ENCODE measurements around the gene SELENOM.
"Not testable (repeated sequence)": the region's sequence is repeated elsewhere in the genome, so short reads cannot be mapped to it uniquely, and the experiment has no call there.

The SELENOM gene

DNA sequence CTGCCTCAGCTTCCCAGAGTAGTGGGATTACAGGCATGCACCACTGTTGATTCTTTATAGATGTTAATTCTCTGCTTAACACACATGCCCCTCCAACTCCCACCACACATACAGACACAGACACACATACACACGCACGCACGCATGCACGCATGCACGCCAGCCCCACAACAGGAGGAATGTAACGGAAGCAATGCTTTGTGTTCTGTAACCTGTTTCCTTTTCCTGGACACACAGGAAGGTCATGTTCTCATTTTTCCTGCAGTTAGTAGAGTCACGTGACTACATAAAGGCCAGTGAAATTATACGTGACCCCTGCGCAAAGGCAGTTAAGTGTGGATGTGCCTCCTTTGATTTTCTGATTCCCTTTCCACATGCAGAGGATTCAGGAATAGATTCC, 34.2 kb downstream of the SELENOM start:
- DNase-seq, result not testable (repeated sequence)

DNA sequence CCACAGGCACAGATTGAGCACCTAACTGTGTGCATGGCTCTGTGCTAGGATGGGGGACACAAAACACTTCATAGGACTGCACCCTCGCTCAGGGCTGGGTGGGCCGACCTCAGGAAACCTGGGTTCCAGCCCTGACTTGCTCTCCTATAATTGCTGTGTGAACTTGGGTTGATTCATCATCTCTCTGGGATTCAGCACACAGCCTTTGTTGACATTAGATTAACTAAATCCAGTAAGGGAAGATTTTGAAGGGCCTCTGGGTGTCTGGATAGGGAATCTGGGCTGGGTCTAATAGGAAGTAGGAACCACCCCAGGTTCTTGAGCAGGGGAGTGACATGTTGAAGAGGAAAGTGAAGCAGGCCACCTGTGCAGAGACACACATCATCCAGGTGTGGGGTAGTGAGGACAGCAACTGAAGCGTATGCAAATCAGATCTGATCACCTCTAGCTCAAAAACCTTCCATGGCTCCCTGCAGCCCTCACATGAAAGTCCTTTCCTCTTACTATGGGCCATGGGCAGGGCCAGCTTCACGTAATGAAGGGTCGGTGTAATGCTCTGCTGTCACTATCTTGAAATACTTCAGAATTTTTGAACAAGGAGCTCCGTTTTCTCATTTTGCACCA, 37.6 kb downstream of the SELENOM start:
- DNase-seq, result not testable (repeated sequence)

DNA sequence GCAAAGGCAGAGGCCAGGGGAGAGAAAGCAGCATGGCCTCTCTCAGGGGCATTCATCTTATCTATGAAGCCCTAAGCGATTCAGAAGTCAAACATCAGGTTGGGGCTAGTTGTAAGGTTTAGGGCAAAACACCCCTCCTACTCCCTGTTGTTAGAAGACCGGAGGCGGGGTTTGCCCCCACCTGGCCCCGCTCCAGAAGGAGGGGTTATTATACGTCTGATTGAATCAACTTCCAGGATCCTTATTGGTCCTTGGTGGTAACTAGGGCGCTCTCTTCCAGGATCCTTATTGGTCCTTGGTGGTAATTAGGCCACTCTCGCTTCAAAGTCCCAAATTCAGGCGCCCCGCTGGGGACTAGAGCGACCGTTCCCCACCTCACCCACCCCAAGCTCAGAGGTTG, 38.4 kb downstream of the SELENOM start:
- no peak for DNase-seq

DNA sequence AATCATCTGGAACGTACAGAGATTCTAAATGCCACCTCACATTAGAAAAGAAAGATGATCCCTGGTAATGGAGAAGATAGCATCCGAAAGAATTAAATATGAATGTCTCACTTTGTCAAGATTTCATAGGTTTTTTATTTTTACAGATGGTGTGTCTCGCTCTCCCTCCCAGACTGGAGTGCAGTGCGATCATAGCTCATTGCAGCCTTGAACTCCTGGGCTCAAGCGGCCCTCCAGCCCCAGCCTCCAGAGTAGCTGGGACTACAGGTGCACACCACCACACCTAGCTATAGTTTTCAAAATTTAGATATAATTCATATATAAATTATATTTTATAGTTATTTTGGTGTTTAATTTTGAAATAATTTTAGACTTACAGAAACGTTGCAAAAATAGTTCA, 43.0 kb downstream of the SELENOM start:
- no peak for DNase-seq

DNA sequence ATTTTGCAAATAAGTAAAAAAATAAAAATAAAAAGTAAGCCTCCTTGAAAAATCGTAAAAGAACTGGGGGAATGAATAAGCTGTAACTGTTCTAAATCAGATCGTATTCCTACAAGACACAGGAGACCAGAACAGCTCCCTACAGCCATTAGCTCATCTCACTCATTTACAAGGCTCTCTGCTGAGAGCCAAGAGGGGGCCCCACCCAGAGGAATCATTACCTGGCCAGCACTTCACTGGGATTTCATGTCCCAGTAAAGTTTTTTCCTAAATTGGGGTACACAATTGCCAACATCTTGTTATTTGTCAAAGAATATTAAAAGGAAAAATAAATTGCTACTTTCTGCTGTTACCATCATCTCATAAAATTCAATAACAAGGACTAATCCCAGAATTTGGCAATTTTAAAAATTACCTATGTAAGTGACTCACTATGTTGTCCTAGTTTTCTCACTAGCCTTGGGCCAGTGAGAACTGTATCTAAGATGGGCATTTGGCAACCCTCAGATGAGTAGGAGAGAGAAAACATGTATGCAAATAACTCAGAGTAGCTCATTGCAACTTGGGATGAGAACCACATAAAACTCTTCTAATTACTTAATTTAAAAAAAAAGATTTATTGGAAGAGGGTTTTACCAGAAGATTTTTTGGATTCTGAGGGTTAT, 44.7 kb downstream of the SELENOM start:
- no peak for DNase-seq

DNA sequence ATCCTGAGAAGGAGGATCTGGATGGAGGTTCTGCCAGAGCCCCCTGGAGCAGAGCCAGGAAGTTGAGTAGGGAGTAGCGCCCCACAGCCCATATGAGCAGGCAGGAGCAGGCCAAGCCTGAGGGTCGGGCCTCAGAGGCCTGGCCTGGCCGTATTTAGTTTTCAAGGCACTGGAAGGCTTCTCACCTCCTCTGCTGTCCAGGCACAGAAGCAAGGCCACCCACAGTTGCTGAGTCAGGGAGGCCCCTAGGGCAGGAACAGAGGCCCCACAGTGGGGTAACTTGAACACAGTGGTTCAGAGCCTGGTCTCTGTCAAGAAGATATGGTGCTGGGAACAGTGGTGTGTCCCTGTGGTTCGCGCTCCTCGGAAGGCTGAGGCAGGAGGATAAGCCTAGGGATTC, 47.7 kb downstream of the SELENOM start:
- not testable (repeated sequence) for DNase-seq

DNA sequence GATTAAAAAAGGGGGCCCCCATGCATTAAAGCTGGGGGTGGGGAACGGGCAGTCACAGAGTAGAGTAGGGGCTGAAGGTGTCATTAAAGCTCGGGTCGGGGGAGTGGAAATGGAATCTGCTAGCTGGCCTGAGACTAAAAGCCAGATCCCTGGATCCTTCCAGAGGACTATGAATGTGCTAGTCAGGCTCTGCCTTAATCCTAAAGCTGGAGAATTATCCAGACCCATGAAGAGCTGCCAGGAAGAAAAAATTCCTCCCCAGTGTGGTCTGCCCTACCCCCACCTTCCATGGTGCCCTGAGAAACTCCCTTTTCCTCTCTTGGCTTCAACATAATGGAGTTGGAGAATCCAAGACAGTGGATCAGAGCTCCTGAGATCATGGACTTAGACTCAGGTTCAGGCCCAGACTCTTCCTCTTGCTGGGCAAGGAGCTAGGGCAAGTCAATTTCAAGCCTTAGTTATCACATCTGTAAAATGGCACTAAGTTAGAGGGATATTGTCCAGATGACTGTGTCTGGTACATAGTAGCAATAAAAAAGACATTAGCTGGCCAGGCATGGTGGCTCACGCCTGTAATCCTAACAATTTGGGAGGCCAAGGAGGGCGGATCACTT, 50.3 kb downstream of the SELENOM start:
- DNase-seq, result no peak

DNA sequence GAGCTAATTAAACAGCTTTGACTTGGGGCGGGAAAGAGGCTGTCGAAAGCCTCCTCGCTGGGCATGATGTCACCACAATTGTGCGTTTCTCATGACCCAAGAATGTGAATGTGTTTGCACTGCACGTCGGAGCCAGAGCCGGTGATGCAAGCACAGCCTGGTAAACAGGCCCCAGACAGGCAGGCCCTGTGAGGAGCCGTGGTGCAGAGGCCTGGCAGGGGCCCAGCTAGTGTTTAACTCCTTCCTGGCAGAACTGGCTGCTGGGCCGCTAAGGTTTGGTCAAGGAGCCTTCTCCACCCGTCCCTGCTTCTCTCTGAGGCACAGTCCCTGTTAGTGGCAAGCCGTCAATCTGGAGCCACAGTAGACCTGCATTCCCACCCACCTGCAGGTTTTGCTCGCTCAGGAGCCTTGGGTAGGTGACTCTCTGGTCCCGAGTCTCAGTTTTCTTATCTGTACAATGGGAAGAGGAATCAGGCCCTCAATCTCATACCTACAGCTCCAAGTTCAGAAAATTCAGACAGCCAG, 51.7 kb downstream of the SELENOM start:
- DNase-seq, result no peak

DNA sequence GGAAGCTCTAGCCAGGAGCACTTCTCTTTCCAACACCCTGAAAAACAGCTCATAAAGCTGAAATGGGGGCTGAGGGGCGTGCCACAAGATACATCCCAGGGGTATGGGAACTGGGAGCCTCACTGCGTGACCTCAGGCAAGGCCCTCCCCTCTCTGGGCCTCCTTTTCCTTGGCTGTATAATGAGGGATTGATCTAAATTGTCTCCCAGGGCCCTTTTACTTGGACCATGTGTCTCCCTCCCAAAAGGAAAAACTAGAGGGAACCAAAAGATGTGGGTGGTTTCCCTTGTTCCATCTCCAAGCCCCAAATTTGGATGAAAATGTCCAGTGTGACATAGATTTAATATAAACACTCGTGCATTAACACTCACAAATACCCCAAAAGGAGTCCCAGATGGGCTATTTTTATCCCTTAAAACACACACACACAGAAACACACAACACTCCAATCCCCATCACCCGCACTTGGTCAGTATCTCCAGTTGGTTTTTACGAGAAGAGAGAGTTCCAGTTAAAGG, 52.2 kb downstream of the SELENOM start:
- no peak for DNase-seq

All from NCI-H1930 (cell line).